Measurements from ENCODE around the gene LCN15.

The LCN15 gene

GRCh38 chr9:136740971-136741882, 23.1 kb downstream of the LCN15 start:
- no peak for DNase-seq (ENCODE audit: low spot score)

GRCh38 chr9:136740491-136740890, 23.8 kb downstream of the LCN15 start:
- no peak for DNase-seq (ENCODE audit: low spot score)

GRCh38 chr9:136740069-136740468, 24.2 kb downstream of the LCN15 start:
- DNase-seq (ENCODE audit: low spot score) = no peak

- DNase-seq (ENCODE audit: low spot score) = no peak
Observed at GRCh38 chr9:136739509-136739908, 24.8 kb downstream of the LCN15 start.

- no peak for DNase-seq (ENCODE audit: low spot score)
Observed at GRCh38 chr9:136738960-136739359, 25.4 kb downstream of the LCN15 start.

GRCh38 chr9:136735812-136736480, 28.4 kb downstream of the LCN15 start:
- no peak for DNase-seq (ENCODE audit: low spot score)

- no peak for DNase-seq (ENCODE audit: low spot score)
Observed at GRCh38 chr9:136734837-136735496, 29.4 kb downstream of the LCN15 start.

GRCh38 chr9:136733611-136734010, 30.7 kb downstream of the LCN15 start:
- no peak for DNase-seq (ENCODE audit: low spot score)

GRCh38 chr9:136732444-136733178, 31.7 kb downstream of the LCN15 start:
- DNase-seq (ENCODE audit: low spot score) = no peak

GRCh38 chr9:136729926-136730325, 34.4 kb downstream of the LCN15 start:
- DNase-seq (ENCODE audit: low spot score) = no peak

- DNase-seq (ENCODE audit: low spot score) = no peak
Observed at GRCh38 chr9:136729144-136729543, 35.2 kb downstream of the LCN15 start.

- no peak for DNase-seq (ENCODE audit: low spot score)
Observed at GRCh38 chr9:136728548-136729123, 35.7 kb downstream of the LCN15 start.

GRCh38 chr9:136728080-136728547, 36.2 kb downstream of the LCN15 start:
- peak; percentile 77 for DNase-seq (ENCODE audit: low spot score)

GRCh38 chr9:136726631-136727191, 37.6 kb downstream of the LCN15 start:
- DNase-seq (ENCODE audit: low spot score) = no peak

GRCh38 chr9:136726118-136726517, 38.2 kb downstream of the LCN15 start:
- no peak for DNase-seq (ENCODE audit: low spot score)

- no peak for DNase-seq (ENCODE audit: low spot score)
Observed at GRCh38 chr9:136725612-136726011, 38.7 kb downstream of the LCN15 start.

- no peak for DNase-seq (ENCODE audit: low spot score)
Observed at GRCh38 chr9:136724772-136725171, 39.5 kb downstream of the LCN15 start.

- DNase-seq (ENCODE audit: low spot score) = no peak
Observed at GRCh38 chr9:136723989-136724388, 40.3 kb downstream of the LCN15 start.

GRCh38 chr9:136723362-136723976, 40.8 kb downstream of the LCN15 start:
- DNase-seq (ENCODE audit: low spot score) = no peak

- no peak for DNase-seq (ENCODE audit: low spot score)
Observed at GRCh38 chr9:136722969-136723356, 41.4 kb downstream of the LCN15 start.

Measured in Ammon's horn (tissue), 1 donor.